Measurements from ENCODE around the gene SPNS2.

DNA sequence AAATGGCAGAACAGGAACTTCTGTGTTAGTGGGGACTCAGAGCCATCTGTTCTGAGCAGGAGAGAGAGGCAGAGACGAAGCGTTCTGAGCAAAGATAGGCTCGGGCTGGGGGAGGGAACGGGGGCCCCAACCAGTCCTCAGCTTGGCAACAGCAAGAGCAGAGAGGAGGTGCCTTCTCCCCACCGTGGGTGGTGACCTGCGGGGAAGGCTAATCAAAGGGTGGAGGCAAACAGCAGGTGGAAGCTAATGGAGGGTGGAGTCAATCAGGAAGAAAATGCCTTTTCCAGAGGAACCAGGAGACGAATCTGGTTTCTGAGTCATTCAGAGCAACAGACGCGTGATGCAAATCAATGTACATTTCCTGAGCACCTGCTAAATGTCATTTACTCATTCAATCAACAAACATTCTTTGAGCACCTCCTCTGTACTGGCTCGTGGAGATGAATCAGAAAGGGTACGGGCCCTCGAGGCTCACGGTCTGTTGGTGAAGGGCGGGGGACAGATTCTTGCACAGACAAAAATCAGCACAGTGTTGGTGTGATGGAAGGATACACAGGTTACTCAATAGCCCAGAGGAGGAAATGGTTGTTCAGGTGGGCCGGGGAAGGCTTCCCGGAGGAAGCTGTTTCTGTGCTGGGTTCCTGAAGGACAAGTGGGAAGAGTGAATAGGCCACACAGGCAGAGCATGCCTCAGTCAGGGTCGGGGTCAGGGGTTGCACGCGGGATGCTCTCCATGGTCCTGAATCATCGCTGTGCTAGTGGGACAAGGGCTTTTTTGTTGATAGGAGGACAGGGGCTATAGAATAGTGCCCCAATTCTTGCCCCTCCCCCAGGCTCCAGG lies 5.7 kb upstream of the SPNS2 start:
- TF ChIP-seq RFX5 (IDR thresholded peaks at IDR 0.05; ENCODE audit: low read length) (no peak), ELF1 (IDR thresholded peaks at IDR 0.05) (no peak)
- TF ChIP-seq, protein P1, sequence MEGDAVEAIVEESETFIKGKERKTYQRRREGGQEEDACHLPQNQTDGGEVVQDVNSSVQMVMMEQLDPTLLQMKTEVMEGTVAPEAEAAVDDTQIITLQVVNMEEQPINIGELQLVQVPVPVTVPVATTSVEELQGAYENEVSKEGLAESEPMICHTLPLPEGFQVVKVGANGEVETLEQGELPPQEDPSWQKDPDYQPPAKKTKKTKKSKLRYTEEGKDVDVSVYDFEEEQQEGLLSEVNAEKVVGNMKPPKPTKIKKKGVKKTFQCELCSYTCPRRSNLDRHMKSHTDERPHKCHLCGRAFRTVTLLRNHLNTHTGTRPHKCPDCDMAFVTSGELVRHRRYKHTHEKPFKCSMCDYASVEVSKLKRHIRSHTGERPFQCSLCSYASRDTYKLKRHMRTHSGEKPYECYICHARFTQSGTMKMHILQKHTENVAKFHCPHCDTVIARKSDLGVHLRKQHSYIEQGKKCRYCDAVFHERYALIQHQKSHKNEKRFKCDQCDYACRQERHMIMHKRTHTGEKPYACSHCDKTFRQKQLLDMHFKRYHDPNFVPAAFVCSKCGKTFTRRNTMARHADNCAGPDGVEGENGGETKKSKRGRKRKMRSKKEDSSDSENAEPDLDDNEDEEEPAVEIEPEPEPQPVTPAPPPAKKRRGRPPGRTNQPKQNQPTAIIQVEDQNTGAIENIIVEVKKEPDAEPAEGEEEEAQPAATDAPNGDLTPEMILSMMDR (IDR thresholded peaks at IDR 0.05) = no peak
- TF ChIP-seq, protein P2, sequence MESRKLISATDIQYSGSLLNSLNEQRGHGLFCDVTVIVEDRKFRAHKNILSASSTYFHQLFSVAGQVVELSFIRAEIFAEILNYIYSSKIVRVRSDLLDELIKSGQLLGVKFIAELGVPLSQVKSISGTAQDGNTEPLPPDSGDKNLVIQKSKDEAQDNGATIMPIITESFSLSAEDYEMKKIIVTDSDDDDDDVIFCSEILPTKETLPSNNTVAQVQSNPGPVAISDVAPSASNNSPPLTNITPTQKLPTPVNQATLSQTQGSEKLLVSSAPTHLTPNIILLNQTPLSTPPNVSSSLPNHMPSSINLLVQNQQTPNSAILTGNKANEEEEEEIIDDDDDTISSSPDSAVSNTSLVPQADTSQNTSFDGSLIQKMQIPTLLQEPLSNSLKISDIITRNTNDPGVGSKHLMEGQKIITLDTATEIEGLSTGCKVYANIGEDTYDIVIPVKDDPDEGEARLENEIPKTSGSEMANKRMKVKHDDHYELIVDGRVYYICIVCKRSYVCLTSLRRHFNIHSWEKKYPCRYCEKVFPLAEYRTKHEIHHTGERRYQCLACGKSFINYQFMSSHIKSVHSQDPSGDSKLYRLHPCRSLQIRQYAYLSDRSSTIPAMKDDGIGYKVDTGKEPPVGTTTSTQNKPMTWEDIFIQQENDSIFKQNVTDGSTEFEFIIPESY (IDR thresholded peaks at IDR 0.05; ENCODE audit: borderline replicate concordance, low read depth) = no peak
- TF ChIP-seq, protein P3, sequence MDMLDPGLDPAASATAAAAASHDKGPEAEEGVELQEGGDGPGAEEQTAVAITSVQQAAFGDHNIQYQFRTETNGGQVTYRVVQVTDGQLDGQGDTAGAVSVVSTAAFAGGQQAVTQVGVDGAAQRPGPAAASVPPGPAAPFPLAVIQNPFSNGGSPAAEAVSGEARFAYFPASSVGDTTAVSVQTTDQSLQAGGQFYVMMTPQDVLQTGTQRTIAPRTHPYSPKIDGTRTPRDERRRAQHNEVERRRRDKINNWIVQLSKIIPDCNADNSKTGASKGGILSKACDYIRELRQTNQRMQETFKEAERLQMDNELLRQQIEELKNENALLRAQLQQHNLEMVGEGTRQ (IDR thresholded peaks at IDR 0.05; ENCODE audit: borderline replicate concordance, low read depth, low read length) = no peak

All from SK-N-SH (cell line).